WERI-Rb-1 (cell line): Measurements from ENCODE around the gene KRT9.
"Not testable (repeated sequence)": the region's sequence is repeated elsewhere in the genome, so short reads cannot be mapped to it uniquely, and the experiment has no call there.

Source experiments
- DNase-seq: peaks from one replicate; pipeline ENCODE4 v3.0.0-alpha.2; 2020
- H3K27ac ChIP-seq: fragments of 250-450 bp; sonication (Bioruptor Pico); 2 replicates; pipeline ENCODE4 v1.5.1; 2020; ENCODE audit warnings: mild to moderate bottlenecking, moderate library complexity
- H3K27me3 ChIP-seq: fragments of 250-450 bp; sonication (Bioruptor Pico); 2 replicates; pipeline ENCODE4 v1.5.1; 2021; ENCODE audit warnings: mild to moderate bottlenecking, low read depth, moderate library complexity; ENCODE audit not compliant: insufficient read depth, severe bottlenecking
- H3K36me3 ChIP-seq: fragments of 250-450 bp; sonication (Bioruptor Pico); 2 replicates; pipeline ENCODE4 v1.5.1; 2020; ENCODE audit warnings: mild to moderate bottlenecking, moderate library complexity
- H3K4me3 ChIP-seq: 2 replicates; pipeline ENCODE4 v1.5.1; 2011; ENCODE audit warnings: low read depth, mild to moderate bottlenecking, control low read depth, low read length
- H3K9me3 ChIP-seq: fragments of 250-450 bp; sonication (Bioruptor Pico); 2 replicates; pipeline ENCODE4 v1.5.1; 2021; ENCODE audit warnings: mild to moderate bottlenecking, moderate library complexity; ENCODE audit not compliant: severe bottlenecking
- TF ChIP-seq, protein P1 (sequence below): IDR thresholded peaks from 2 replicates; pipeline ENCODE4 v1.5.1; 2011; ENCODE audit warnings: low read depth, mild to moderate bottlenecking, control low read depth, inconsistent platforms, low read length

The KRT9 gene

DNA sequence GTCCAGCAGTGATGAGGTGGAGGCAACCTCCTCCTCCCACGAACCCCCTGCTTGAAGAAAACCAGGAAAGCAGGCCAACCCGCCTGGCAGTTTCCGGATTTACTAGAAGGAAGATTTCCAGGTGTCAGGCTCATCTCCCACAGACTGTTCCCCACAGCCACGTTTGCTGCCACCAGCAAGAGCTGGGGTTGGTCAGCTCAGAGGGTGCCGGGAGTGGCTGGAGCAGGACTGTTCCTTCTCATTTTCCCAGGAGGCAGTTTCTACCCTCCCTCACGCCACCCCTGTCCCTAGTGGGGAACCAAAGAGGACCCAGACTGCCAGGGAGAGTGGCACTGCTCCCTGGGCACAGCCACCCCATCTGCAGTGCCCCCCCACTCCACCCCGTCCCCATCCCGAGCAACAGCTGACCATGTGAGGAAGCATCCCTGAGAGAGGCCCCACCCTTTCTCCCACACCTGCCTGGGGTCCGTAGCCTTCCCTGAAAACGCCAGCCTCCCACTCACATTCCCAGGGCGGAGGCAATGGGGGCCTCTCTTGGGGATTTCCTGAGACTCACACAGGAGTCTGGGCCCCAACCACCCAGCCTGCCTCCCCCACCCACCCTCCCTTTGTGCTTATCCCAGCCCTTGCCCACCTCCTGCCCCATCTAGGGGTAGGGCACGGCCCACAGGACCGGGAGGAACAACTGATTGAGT lies 46.6 kb upstream of the KRT9 start:
- TF ChIP-seq, protein P1, sequence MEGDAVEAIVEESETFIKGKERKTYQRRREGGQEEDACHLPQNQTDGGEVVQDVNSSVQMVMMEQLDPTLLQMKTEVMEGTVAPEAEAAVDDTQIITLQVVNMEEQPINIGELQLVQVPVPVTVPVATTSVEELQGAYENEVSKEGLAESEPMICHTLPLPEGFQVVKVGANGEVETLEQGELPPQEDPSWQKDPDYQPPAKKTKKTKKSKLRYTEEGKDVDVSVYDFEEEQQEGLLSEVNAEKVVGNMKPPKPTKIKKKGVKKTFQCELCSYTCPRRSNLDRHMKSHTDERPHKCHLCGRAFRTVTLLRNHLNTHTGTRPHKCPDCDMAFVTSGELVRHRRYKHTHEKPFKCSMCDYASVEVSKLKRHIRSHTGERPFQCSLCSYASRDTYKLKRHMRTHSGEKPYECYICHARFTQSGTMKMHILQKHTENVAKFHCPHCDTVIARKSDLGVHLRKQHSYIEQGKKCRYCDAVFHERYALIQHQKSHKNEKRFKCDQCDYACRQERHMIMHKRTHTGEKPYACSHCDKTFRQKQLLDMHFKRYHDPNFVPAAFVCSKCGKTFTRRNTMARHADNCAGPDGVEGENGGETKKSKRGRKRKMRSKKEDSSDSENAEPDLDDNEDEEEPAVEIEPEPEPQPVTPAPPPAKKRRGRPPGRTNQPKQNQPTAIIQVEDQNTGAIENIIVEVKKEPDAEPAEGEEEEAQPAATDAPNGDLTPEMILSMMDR, result no peak
- DNase-seq, result no peak
- Histone ChIP-seq H3K4me3 (no peak overlapping the region), H3K27me3 (no peaks in the 10 kb centered on the region), H3K36me3 (no peaks in the 10 kb centered on the region), H3K9me3 (no peaks in the 10 kb centered on the region), H3K27ac (no peak overlapping the region)

DNA sequence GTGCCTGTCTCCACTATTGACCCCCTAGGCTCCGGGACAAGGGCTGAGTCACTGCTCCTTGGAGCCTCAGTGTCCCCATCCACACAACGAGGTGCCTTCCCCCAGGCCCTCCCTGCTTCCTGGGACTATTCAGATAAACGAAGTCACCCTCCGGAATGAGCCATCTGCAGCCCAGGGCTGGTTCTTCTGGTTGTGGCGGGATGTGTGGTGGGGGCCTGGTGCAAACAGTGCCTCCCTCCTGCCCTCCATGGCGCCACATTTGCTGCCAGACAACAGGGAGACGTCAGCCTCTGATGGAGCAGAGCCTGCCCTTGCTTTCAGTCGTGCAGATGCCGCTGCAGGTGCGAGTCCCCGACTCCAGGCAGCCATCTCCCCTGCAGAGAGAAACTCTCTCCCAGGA lies 45.8 kb upstream of the KRT9 start:
- no peaks in the 10 kb centered on the region for H3K27me3 ChIP-seq
- no peaks in the 10 kb centered on the region for H3K9me3 ChIP-seq
- no peak for DNase-seq
- H3K27ac ChIP-seq, result no peak overlapping the region
- H3K36me3 ChIP-seq, result no peaks in the 10 kb centered on the region
- no peak overlapping the region for H3K4me3 ChIP-seq
- TF ChIP-seq, protein P1, result no peak

DNA sequence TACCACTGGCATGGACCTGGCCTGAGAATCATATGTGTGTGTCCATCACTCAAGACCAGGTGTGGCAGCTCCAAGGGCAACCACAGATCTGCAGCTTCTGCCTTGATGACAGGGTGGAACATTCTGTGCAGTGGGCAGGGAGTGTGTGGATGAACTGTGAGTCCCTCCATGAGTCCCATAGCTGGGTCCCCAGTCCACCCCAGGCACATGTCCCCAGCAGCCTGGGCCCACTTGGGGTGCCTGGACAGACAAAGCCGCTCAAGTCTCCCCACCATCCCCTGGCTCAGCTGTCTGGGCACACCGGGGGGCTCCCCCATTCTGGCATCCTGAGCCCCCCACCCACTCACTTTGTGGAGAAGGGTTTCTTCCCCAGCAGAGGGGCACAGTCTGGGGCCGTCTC lies 45.3 kb upstream of the KRT9 start:
- TF ChIP-seq, protein P1, result no peak
- Histone ChIP-seq H3K36me3 (no peaks in the 10 kb centered on the region), H3K4me3 (no peak overlapping the region), H3K27me3 (no peaks in the 10 kb centered on the region), H3K27ac (no peak overlapping the region), H3K9me3 (no peaks in the 10 kb centered on the region)
- no peak for DNase-seq

DNA sequence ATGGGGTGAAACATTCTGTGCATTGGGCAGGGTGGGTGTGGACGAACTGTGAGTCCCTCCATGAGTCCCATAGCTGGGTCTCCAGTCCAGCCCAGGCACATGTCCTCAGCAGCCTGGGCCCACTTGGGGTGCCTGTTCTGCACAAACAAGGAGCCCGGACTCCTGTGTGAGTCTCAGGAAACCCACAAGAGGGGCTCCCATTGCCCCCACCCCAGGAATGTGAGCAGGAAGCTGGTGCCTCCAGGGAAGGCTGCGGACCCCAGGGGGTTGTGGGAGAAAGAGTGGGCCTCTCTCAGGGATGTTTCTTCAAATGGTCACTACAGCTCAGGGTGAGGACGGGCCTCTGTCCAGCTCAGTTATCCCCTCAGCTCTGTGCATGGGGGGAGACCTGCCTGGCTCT lies 44.6 kb upstream of the KRT9 start:
- DNase-seq, H3K27ac ChIP-seq: not testable (repeated sequence)

DNA sequence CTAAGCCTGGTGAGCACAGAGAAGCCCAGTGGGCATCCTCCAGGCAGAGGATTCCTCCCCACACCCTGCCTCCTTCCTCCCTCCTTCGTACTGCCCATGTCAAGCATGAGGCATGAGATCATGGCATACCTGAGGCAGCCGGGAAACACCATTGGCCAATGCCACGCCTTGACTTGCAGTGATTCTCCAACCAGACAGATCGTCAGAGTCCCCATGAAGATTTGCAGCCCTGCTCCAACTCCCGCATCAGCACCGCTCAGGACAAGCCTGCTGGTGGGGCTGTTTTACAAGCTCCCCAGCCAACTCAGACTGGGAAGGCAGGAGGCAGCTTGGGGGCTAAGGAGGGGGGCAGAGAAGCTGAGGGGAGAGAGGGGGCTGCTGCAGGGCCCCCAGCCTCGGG lies 43.6 kb upstream of the KRT9 start:
- H3K9me3 ChIP-seq, result no peaks in the 10 kb centered on the region
- no peaks in the 10 kb centered on the region for H3K36me3 ChIP-seq
- no peak for DNase-seq
- no peak overlapping the region for H3K27ac ChIP-seq
- no peaks in the 10 kb centered on the region for H3K27me3 ChIP-seq
- TF ChIP-seq, protein P1, result no peak
- H3K4me3 ChIP-seq, result no peak overlapping the region

More for the DNA sequence above, 44.6 kb upstream of the KRT9 start:
- not testable (repeated sequence) for H3K9me3 ChIP-seq, H3K36me3 ChIP-seq, H3K4me3 ChIP-seq, H3K27me3 ChIP-seq

DNA sequence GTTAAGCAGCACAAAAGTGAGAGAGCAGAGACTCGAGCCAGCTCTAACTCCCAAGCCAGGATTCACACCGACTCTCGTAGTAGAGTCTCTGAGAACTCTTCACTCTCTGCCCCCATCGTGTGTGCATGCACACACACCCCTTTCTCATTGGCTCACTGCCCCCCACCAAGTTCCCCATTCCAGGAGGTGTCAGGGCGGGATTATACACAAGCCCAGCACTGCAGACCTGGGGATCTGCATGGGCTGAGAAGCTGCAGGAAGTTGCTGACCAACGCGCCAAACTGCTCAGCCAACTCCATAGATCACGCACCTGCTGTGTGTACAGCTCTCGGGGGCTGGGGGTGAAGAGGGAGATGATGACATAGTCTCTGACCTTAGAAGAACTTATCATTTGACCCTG lies 42.9 kb upstream of the KRT9 start:
- not testable (repeated sequence) for H3K4me3 ChIP-seq, H3K9me3 ChIP-seq, H3K27me3 ChIP-seq, H3K27ac ChIP-seq, H3K36me3 ChIP-seq
- peak; percentile 9 for DNase-seq

DNA sequence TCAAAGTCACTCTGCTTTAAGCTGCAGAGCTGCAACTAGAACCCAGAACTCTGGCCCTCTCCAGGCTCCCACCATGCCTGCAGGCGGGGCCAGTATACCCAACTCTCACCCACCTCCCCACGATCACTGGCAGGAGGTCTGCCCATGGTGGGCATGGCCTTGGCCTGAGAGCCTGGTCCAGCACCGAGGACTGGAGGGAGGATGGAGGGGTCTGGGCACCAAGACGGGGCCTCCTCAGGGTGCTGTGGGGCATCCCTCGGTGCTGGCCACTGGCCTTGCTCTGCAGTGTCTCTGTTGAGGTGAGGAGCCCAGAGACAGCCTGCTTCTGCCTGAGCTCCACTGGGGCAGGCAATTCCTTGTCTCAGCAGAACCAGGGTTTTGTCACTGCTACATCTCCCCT lies 42.2 kb upstream of the KRT9 start:
- Histone ChIP-seq H3K4me3 (no peak overlapping the region), H3K27ac (no peak overlapping the region), H3K27me3 (no peaks in the 10 kb centered on the region), H3K9me3 (no peaks in the 10 kb centered on the region), H3K36me3 (no peaks in the 10 kb centered on the region)
- TF ChIP-seq, protein P1, result no peak
- DNase-seq, result no peak
